Subcutaneous abdominal adipose tissue (tissue), 5 donors: ENCODE data around the gene SPRR2A.

Experiments used
- H3K27ac ChIP-seq: one replicate; pipeline ENCODE4 v1.7.0; 2013; ENCODE audit warnings: low read depth, mild to moderate bottlenecking, inconsistent platforms, low read length, moderate library complexity
- H3K27me3 ChIP-seq, 5 donors: one replicate each; pipeline ENCODE4 v1.7.0; 2013; ENCODE audit warnings: low read length in 5 of 5, inconsistent platforms in 1 of 5; ENCODE audit not compliant: control insufficient read depth in 5 of 5, insufficient read depth in 4 of 5
- H3K36me3 ChIP-seq, 5 donors: one replicate each; pipeline ENCODE4 v1.7.0; 2013; ENCODE audit warnings: low read length in 5 of 5; ENCODE audit not compliant: control insufficient read depth in 5 of 5, insufficient read depth in 5 of 5
- H3K4me1 ChIP-seq, 5 donors: one replicate each; pipeline ENCODE4 v1.7.0; 2013; ENCODE audit warnings: low read length in 5 of 5, mild to moderate bottlenecking in 3 of 5, moderate library complexity in 1 of 5; ENCODE audit not compliant: control insufficient read depth in 5 of 5, insufficient read depth in 5 of 5
- H3K4me3 ChIP-seq, 5 donors: one replicate each; pipeline ENCODE4 v1.7.0; 2013; ENCODE audit warnings: low read length in 5 of 5, low read depth in 1 of 5
- H3K9ac ChIP-seq, 5 donors: one replicate each; pipeline ENCODE4 v1.7.0; 2013; ENCODE audit warnings: low read length in 5 of 5, mild to moderate bottlenecking in 4 of 5, moderate library complexity in 3 of 5
- H3K9me3 ChIP-seq, 5 donors: one replicate each; pipeline ENCODE4 v1.7.0; 2013; ENCODE audit warnings: low read length in 5 of 5; ENCODE audit not compliant: control insufficient read depth in 5 of 5
- donor health status: healthy.
- donor health status: healthy.
- donor health status: healthy.
- donor health status: healthy.
- donor health status: healthy.

SPRR2A gene

GRCh38 chr1:153057375-153057774, at the start of gene SPRR2A:
SPRR2A (minus strand) TSS chr1:153057512; CDS start chr1:153056735, 777 bp downstream.
- Histone ChIP-seq H3K9me3 (peaks cover 0 to 2% (median 0%) of the 10 kb centered on the region in 5 donors), H3K9ac (no peak within 1 kb of the TSS), H3K36me3 (no peaks in the 10 kb centered on the region), H3K27ac (no peak within 1 kb of the TSS), H3K4me3 (no peak within 1 kb of the TSS), H3K4me1 (no peaks in the 10 kb centered on the region), H3K27me3 (peaks cover 0 to 4% (median 0%) of the 10 kb centered on the region in 5 donors)

- Histone ChIP-seq H3K9ac (no peak overlapping the region), H3K9me3 (peaks cover 0 to 5% (median 0%) of the 10 kb centered on the region in 5 donors), H3K4me3 (no peak overlapping the region), H3K4me1 (no peaks in the 10 kb centered on the region), H3K36me3 (no peaks in the 10 kb centered on the region), H3K27me3 (peaks cover 0 to 2% (median 0%) of the 10 kb centered on the region in 5 donors), H3K27ac (no peak overlapping the region)
Measured at GRCh38 chr1:153100245-153100644, 42.9 kb upstream of the SPRR2A start.

- Histone ChIP-seq H3K27ac (no peak overlapping the region), H3K9me3 (peaks cover 0 to 5% (median 0%) of the 10 kb centered on the region in 5 donors), H3K9ac (no peak overlapping the region), H3K4me3 (no peak overlapping the region), H3K4me1 (no peaks in the 10 kb centered on the region), H3K36me3 (no peaks in the 10 kb centered on the region), H3K27me3 (peaks cover 0 to 2% (median 0%) of the 10 kb centered on the region in 5 donors)
Measured at GRCh38 chr1:153099461-153100045, 42.2 kb upstream of the SPRR2A start.

DNA sequence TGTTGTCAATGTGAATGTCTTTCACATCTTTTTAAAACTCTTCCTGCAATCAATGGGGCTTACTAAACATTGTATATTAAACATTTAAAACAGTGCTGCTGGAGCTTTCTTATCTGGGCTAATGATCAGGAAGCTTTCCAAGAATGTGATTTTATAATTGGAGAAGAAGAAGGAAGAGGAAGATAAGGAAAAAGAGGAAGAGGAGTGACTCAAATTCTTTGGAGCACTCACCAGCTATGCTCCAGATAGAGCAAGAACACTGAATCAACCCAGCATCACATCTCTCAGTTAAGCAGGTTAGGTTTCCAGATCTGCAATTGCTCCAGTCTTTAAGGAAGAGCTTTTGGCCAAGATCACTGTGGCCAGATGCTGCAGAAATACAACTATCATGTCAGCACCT, 38.5 kb upstream of the SPRR2A start:
- peaks cover 0 to 2% (median 0%) of the 10 kb centered on the region in 5 donors for H3K27me3 ChIP-seq
- no peak overlapping the region for H3K4me3 ChIP-seq
- H3K9ac ChIP-seq, result no peak overlapping the region
- H3K36me3 ChIP-seq, result no peaks in the 10 kb centered on the region
- no peak overlapping the region for H3K27ac ChIP-seq
- H3K9me3 ChIP-seq, result no peaks in the 10 kb centered on the region
- no peaks in the 10 kb centered on the region for H3K4me1 ChIP-seq

DNA sequence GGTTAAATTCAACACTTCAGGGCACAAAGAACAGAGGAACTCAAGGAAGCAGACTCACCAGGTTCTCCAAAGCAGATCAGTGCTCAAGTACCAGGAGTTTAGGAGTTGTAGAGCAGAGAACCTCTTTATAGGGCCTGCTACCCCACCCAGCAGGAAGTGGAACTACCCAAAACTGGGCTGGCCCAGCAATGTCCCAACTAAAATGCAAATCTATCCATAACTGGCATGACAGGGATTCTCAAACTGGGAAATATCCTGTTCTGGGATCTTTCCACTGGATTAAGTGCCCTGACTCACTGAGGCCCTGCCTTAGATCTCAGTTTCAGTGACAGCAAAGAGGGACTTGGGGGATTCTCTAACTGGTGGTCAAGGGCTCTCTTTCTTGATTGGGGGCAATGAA, 37.1 kb upstream of the SPRR2A start, which contains the start of gene SPRR2E:
Gene SPRR2E (minus strand): TSS at position 101 of the 400 bp plus-strand sequence. CDS start 775 bp downstream, outside the sequence.
- no peak within 1 kb of the TSS for H3K27ac ChIP-seq
- no peaks in the 10 kb centered on the region for H3K36me3 ChIP-seq
- H3K9ac ChIP-seq, result no peak within 1 kb of the TSS
- H3K4me1 ChIP-seq, result no peaks in the 10 kb centered on the region
- H3K27me3 ChIP-seq, result peaks cover 0 to 2% (median 0%) of the 10 kb centered on the region in 5 donors
- no peaks in the 10 kb centered on the region for H3K9me3 ChIP-seq
- no peak within 1 kb of the TSS for H3K4me3 ChIP-seq

DNA sequence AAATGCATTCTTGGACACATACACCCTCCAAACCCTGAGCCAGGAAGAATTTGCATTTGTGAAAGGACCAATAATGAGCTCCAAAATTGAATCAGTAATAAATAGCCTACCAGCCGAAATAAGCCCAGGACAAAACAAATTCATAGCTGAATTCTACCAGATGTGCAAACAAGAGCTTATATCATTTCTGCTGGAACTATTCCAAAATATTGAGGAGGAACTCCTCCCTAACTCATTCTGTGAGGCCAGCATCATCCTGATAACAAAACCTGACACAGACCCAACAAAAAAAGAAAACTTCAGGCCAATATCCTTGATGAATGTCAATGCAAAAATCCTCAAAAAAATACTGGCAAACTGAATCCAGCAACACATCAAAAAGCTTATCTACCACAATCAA, 30.3 kb upstream of the SPRR2A start:
- Histone ChIP-seq H3K4me1 (no peaks in the 10 kb centered on the region), H3K27ac (no peak overlapping the region), H3K4me3 (no peak overlapping the region), H3K36me3 (no peaks in the 10 kb centered on the region), H3K27me3 (peaks cover 0 to 2% (median 0%) of the 10 kb centered on the region in 5 donors), H3K9ac (no peak overlapping the region), H3K9me3 (peaks cover 0 to 9% (median 0%) of the 10 kb centered on the region in 5 donors)

DNA sequence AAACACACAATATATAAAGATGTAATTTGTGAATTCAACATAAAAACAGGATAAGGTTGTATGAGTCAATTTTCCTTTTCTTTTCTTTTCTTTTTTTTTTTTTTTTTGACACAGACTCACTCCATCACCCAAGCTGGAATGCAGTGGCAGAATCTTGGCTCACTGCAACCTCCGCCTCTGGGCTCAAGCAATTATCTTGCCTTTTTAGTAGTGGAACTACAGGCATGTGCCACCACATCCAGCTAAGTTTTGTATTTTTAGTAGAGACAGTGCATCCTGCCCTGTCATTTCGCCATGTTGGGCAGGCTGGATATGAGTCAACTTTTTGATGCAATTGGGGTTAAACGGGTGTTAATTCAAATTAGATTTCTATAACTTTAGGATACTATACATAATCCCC, 24.4 kb upstream of the SPRR2A start:
- no peaks in the 10 kb centered on the region for H3K4me1 ChIP-seq
- H3K9me3 ChIP-seq, result peaks cover 0 to 9% (median 2%) of the 10 kb centered on the region in 5 donors

GRCh38 chr1:153072806-153073726, 15.8 kb upstream of the SPRR2A start:
- Histone ChIP-seq H3K4me1 (no peaks in the 10 kb centered on the region), H3K9ac (no peak overlapping the region), H3K9me3 (no peaks in the 10 kb centered on the region), H3K4me3 (no peak overlapping the region), H3K27ac (no peak overlapping the region), H3K27me3 (no peaks in the 10 kb centered on the region), H3K36me3 (no peaks in the 10 kb centered on the region)

More for the DNA sequence above, 24.4 kb upstream of the SPRR2A start:
- Histone ChIP-seq H3K36me3 (no peaks in the 10 kb centered on the region), H3K27me3 (peaks cover 0 to 2% (median 0%) of the 10 kb centered on the region in 5 donors), H3K27ac (no peak overlapping the region), H3K4me3 (no peak overlapping the region), H3K9ac (no peak overlapping the region)

DNA sequence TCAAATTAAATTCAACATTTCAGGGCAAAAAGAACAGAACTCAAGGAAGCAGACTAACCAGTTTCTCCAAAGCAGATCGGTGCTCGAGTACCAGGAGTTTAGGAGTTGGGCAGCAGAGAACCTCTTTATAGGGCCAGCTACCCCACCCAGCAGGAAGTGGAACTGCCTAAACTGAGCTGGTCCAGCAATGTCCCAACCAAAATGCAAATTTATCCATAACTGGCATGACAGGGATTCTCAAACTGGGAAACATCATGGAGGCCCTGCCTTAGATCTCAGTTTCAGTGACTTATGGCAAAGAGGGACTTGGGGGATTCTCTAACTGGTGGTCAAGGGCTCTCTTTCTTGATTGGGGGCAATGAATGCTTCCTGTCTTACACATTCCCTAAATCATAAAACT, 14.2 kb upstream of the SPRR2A start, which contains the start of gene SPRR2B:
Gene SPRR2B (minus strand): TSS at position 101 of the 400 bp plus-strand sequence. CDS start 772 bp downstream, outside the sequence.
- Histone ChIP-seq H3K4me1 (no peaks in the 10 kb centered on the region), H3K9me3 (no peaks in the 10 kb centered on the region), H3K9ac (no peak within 1 kb of the TSS), H3K36me3 (no peaks in the 10 kb centered on the region), H3K27me3 (no peaks in the 10 kb centered on the region), H3K27ac (no peak within 1 kb of the TSS), H3K4me3 (no peak within 1 kb of the TSS)

DNA sequence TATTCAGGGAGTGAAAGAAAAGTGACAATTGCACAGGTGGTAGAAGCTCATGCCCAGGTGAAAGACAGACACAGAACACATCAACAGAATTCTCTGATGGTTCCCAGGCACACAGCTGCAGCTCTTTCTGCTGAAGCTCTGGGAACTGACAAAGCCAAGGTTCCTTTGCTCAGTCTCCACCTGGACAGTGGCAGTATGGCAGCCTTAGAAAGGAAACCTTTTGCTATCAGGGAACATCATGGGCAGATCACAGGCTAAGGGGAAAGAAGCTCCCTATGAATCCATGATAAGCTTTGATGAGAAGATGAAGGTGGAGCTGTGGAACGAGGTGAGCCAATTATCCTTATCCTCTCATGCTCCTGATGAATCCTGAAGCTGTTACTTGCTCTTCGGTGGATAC, 12.9 kb upstream of the SPRR2A start:
- Histone ChIP-seq H3K27me3 (no peaks in the 10 kb centered on the region), H3K4me1 (no peaks in the 10 kb centered on the region), H3K4me3 (no peak overlapping the region), H3K27ac (no peak overlapping the region), H3K36me3 (no peaks in the 10 kb centered on the region), H3K9ac (no peak overlapping the region), H3K9me3 (no peaks in the 10 kb centered on the region)
